Activated CD4-positive, CD25-positive, alpha-beta regulatory T cell treated with anti-CD3 and anti-CD28 coated beads, Interleukin-2, amount 50 U/mL, for 16 hours (primary cell): ENCODE measurements around the gene RPS6KA2.

Source experiments
- DNase-seq: peaks from one replicate; pipeline ENCODE4 v3.0.0-alpha.2; 2020; ENCODE audit warnings: low read depth, low spot score

The RPS6KA2 gene

GRCh38 chr6:166467436-166468000, 159.5 kb downstream of the RPS6KA2 start:
- no peak for DNase-seq

DNA sequence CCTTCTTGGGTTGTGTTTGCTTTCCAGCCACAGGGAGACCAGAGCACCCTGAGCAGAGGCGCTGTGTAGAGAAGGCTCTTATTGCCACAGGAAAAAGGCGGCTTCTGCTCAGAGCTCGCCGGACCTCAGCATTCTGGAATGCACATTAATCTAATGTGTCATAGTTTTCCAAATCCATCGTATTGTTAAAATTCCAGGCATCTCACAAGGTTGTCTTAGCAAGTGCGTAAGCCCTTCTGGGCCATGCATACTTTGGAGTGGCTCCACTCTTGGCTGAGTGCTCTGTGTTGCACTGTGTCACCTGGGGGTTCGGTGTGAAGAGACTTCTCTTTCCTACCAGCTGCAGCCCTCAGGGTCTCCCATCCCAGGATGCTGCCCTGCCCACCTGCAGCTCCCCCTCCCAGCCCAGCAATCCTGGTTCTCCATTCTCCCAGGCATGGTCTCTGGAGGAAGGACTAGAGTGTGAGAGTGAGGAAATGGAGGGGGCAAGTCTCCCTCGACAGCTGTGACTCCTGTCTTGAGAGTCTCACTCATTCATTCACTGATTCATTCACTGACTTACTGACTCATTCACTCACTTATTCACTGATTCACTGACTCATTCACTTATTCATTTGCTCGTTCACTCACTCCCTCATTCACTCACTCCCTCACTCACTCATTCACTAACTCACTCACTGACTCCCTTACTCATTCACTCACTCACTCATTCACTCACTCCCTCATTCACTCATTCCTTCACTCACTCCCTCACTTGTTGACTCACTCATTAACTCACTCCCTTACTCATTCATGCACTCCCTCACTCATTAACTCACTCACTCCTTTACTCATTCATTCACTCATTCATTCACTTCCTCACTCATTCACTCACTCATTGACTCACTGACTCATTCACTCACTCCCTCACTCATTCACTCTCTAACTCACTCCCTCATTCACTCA, 160.6 kb downstream of the RPS6KA2 start:
- no peak for DNase-seq

DNA sequence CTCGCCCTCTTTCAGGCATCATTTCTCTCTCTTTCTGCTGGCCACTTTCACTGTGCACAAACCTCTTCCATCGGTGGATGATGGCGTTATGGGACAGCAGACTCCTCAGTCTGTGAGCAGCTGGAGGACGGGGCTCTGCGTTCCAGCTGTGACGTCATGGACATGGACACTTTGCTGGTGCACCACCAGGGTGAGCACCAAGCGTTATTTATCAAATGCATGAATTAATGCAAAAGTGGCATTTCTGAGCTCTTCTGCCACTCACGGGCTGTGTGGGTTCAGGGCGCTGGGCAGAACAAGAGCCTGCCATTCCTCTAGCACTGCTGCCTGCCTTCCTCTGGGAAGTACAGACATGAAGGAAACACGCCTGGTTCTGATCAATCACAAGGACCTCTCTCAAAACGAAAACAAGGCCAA, 161.4 kb downstream of the RPS6KA2 start:
- DNase-seq, result no peak

GRCh38 chr6:166465003-166465399, 162.1 kb downstream of the RPS6KA2 start:
- no peak for DNase-seq

DNA sequence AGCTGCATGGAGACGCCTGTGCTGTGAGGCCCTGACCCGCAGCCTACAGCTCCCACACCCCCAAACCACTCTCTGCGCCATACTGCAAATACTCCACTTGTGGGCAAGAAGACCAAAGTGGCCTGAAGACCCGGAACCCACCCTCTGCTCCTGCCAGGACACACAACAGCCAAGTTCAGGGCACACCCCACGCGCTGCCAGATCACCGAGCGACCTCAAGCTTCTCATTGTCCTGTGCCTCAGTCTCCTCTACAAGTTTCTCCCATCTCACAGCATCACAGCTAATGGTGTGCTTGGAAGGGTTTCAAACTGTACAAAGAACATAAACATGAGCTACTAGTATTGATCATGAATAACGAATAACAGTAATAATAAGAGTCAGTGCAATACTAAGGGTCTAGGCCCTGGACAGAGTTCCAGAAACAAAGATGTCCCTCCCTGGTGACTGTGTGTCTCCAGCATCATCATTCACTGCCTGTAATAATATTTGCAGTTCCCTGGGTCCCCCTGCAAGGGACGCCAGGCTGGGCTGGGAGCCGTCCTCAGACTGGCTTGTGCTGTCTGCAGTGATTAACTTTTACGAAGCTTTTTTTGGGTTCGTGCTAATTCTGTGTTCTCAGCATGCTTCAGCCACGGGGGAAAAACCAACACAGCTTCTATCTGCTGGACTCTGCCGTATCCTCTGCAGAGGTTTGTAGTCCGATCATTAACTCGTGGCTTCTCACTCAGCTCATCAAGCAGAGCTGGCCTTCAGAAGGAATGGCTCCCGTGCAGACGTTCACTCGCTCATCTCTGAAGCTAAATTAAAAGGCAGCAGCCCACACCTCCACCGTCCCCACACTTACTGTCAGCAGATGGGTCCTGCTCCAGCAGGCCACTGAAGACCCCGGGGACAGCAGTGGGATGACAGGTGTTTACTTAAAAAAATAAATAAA, 162.7 kb downstream of the RPS6KA2 start:
- no peak for DNase-seq

DNA sequence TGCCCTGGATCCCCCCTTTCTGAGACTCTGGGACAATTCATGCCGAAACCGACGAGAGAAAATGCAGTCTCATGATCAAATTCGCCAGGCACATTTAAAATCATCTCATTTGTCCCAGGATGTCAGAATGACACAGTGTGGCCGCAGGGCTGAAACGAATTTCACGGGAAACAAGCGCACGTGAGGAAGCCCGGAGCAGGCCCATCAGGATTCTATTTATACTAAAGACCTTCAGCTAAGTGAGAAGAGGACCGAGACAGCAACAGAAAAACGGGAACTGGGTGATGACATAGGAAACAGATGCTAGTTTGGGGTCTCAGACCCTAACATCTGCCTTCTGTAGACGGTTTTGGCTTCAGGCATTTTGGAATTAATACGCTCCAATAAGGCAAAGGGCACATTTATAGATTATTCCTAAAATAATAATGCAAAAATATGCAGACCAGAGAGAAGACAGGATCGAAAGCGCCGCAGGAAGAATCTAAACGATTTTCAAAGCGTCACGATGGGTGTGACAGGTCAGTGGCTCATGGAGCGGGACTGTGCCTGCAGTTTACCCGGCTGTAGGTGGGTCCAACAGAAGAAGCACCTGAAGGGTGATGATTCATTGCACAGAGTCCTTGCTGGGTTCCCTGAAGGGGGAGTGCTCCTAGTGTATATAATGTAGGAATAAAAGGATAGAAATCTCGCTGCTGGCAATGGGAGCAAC, 163.5 kb downstream of the RPS6KA2 start:
- DNase-seq, result no peak

- no peak for DNase-seq
These were observed 164.5 kb downstream of the RPS6KA2 start for GRCh38 chr6:166462461-166463135.

DNA sequence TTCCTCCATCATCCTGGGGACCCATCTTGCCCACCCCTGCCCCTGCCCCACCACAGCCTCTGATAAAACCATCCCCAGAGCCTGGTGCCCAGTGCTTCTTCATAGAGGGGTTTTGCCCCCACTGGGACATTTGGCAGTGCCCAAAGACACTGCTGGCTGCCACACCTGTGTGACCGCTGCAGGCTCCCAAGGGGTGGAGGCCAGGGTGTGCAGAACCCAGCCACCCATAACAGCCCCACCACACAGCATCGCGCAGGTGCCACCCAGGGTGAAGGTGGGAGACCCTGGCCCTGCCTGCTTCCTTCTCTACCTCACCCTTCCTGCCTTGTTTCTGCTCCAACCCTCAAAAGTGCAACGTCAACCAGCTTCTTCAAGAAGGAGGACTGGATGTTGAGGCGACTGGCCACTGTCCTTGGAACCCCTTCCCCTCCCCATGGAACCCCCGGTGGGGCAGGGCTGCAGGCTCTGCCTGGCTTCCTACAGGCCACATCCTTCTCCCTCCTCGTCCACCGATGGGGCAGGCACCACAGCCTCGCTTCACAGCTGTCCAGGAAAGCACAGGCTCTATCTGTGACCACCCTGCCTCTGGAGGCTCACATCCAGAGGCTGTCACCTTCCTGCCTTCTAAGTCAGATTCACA, 165.1 kb downstream of the RPS6KA2 start:
- DNase-seq, result no peak

DNA sequence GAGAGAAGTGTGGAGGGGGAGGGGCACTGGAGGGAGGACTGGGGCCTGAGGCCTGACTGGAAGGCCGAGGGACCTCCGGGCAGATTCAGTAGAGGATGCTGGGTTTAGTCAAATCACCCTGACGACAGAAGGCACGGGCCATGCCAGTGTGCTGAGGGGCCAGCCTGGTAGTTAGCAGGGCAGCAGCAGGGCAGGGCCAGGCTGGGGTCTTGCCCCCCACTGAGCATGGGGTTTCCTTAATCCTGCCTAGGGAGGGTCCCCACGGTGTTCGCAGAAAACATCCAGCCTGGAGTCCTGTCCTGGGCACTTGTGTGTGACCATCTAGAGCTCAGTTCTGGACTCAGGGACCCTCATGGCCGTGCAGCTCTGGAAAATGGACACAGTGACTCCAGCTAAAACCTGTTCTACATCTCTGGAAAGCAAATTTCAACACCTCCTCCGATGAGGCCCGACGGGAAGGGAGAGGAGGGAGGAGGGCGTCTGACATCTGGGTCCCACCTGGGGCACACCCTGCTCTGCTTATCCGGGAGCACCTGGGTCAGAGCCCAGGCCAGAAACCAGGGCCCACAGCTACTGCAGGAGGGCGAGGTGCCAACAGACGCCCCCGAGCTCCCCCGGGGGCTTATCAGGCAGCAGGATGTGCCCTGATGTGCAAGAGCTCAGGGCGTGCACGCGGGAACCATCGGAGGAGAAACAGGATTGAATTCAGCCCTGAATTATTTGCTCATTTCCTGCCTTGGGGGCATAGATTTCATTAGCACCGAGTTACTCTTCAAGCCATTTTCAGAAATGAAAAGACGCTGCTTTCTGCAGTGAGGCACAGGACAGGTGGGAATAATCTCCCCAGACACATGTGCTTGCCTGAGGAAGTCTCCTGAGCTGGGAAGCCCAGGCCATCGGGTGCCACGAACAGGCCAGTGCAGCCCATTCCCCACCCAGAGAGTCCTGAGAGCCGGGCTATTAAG, 166.3 kb downstream of the RPS6KA2 start:
- no peak for DNase-seq

DNA sequence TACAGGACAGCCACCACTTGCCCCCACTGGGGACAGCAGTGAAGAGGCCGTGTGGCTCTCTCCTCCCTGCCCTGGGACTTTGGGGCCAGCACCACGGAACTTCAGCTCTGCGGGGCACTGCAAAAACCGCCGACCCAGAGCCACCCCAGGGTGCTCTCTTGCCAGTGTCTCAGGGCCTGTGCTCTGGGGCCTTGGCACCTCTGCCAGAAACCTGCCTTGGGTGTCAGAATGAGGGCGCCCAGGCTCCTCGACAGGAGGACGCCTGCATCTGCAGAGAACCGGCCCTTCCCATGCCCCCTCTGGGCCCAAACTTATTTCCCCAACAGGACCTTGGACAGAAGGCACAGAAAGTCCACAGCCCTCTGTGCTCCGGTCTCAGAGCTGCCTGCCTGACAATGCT, 167.1 kb downstream of the RPS6KA2 start:
- DNase-seq, result no peak

- no peak for DNase-seq
These were observed 167.8 kb downstream of the RPS6KA2 start for GRCh38 chr6:166459272-166459671.

- no peak for DNase-seq
These were observed 170.5 kb downstream of the RPS6KA2 start for GRCh38 chr6:166456395-166457156.

- no peak for DNase-seq
These were observed 172.1 kb downstream of the RPS6KA2 start for GRCh38 chr6:166454692-166455515.

DNA sequence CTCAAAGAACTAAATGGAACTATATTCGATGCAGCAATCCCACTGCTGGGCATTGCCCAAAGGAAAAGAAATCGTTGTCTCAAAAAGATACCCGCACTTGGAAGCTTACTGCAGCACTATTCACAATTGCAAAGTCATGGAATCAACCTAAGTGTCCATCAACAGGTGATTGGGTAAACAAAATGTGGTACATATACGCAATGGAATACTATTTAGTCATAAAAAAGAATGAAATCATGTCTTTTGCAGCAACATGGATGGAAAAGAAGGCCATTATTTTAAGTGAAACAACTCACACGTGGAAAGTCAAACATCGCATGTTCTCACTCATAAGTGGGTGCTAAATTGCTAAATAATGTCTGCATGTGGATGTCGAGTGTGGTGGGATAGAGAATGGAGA, 173.4 kb downstream of the RPS6KA2 start:
- DNase-seq, result no peak

DNA sequence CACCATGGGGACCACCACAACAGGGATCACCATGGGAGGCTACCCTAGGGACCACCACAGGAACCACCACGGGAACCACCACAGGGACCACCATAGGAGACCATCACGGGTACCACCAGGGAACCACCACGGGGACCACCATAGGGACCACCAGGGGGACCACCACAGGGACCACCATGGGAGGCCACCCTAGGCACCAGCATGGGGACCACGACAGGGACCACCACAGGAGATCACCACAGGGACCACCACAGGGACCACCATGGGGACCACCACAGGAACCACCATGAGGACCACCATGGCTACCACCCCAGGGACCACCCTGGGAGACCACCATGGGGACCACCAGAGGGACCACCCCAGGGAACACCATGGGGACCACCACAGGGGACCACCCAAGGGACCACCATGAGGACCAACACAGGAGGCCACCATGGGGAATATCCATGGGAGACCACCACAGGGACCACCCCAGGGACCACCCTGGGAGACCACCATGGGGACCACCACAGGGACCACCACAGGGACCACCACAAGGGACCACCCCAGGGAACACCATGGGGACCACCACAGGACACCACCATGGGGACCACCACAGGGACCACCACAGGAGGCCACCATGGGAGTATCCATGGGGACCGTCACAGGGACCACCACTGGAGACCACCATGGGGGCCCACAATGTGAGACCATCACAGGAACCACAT, 176.7 kb downstream of the RPS6KA2 start:
- no peak for DNase-seq

- DNase-seq, result no peak
These were observed 177.4 kb downstream of the RPS6KA2 start for GRCh38 chr6:166449641-166450040.

GRCh38 chr6:166449036-166449435, 178.0 kb downstream of the RPS6KA2 start:
- DNase-seq, result no peak
